Neural crest cell (in vitro differentiated cells): ENCODE measurements around the gene SMPX. TPM values are rescaled to one million over a fixed set of nuclear protein-coding genes. Genes with fewer than 3 reads are reported as not detected.

Experiments
- DNase-seq: peaks from one replicate; pipeline ENCODE4 v3.0.0; 2021; ENCODE audit warnings: low read depth, mixed read lengths, low spot score
- H3K27ac Mint-ChIP-seq: one replicate; pipeline ENCODE4 v1.8.0; 2021; ENCODE audit warnings: mild to moderate bottlenecking, mixed read lengths; ENCODE audit not compliant: unreplicated experiment
- H3K27me3 Mint-ChIP-seq: 2 replicates; pipeline ENCODE4 v1.8.0; 2021; ENCODE audit warnings: low read depth, mild to moderate bottlenecking, mixed read lengths
- H3K36me3 Mint-ChIP-seq: 2 replicates; pipeline ENCODE4 v1.8.0; 2021; ENCODE audit warnings: low read depth, mild to moderate bottlenecking, mixed read lengths
- H3K4me1 Mint-ChIP-seq: 2 replicates; pipeline ENCODE4 v1.8.0; 2021; ENCODE audit warnings: mixed read lengths
- H3K4me3 Mint-ChIP-seq: one replicate; pipeline ENCODE4 v1.8.0; 2021; ENCODE audit warnings: mild to moderate bottlenecking, mixed read lengths
- H3K9me3 Mint-ChIP-seq: 2 replicates; pipeline ENCODE4 v1.8.0; 2021; ENCODE audit warnings: mixed read lengths
- total RNA-seq: library from RNA; stranded (reverse); gene quantifications from 2 replicates; pipeline ENCODE4 v1.2.1, GENCODE V29; 2021
- TF ChIP-seq, protein P1 (sequence below): fragments of 200-600 bp; sonication (generic); conservative IDR thresholded peaks from 2 replicates; pipeline ENCODE4 v1.5.0; 2021; ENCODE audit warnings: antibody characterized with exemption, mild to moderate bottlenecking

Gene SMPX
- total RNA-seq, 1 donor from 2014 or later = 0.51 TPM

DNA sequence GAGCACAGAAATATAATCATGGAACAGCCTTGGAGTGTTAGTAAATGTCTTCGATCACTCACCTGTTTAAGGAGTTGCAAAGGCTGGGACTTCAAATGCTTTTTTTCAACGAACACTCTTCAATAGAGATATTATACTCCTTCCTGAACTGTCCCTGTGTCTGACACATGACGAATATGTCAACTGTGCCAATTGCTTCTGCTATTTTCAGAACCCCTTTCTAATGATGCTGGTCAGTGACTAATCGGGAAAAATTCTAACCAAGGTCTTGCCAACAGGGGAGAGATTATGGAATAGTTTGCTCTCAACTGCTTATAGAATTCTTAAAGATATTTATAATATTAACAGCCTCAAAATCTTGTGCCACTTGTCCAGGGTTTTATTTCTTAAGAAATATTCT is 91.2 kb downstream of the SMPX start:
- Mint-ChIP-seq H3K36me3 (no peaks in the 10 kb centered on the region), H3K9me3 (peaks cover 4% of the 10 kb centered on the region), H3K4me3 (no peak overlapping the region), H3K27ac (no peak overlapping the region), H3K27me3 (no peaks in the 10 kb centered on the region), H3K4me1 (no peaks in the 10 kb centered on the region)
- TF ChIP-seq, protein P1, sequence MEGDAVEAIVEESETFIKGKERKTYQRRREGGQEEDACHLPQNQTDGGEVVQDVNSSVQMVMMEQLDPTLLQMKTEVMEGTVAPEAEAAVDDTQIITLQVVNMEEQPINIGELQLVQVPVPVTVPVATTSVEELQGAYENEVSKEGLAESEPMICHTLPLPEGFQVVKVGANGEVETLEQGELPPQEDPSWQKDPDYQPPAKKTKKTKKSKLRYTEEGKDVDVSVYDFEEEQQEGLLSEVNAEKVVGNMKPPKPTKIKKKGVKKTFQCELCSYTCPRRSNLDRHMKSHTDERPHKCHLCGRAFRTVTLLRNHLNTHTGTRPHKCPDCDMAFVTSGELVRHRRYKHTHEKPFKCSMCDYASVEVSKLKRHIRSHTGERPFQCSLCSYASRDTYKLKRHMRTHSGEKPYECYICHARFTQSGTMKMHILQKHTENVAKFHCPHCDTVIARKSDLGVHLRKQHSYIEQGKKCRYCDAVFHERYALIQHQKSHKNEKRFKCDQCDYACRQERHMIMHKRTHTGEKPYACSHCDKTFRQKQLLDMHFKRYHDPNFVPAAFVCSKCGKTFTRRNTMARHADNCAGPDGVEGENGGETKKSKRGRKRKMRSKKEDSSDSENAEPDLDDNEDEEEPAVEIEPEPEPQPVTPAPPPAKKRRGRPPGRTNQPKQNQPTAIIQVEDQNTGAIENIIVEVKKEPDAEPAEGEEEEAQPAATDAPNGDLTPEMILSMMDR = no peak
- DNase-seq = no peak

DNA sequence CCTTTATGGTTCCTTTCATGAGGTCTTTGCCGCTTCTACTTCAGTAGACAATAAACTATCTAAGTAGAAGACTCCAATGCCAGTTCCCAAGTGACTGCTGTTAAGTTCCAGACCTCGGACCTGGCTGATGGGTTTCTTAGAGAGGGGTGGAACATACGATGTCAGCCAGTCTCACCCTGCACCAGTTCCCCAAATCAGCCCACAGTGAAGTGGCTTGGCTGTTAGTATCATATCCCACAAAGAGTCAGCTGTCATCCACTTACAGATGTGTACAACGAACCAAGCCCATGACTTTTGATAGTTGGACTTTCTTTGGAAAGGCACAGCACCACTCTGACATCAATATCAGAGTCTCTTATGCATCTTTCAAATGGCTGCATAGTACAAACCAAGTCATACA is 91.7 kb downstream of the SMPX start:
- DNase-seq = no peak
- H3K27ac Mint-ChIP-seq = no peak overlapping the region
- H3K27me3 Mint-ChIP-seq = no peaks in the 10 kb centered on the region
- TF ChIP-seq, protein P1 = no peak
- H3K36me3 Mint-ChIP-seq = no peaks in the 10 kb centered on the region
- H3K4me1 Mint-ChIP-seq = no peaks in the 10 kb centered on the region
- no peak overlapping the region for H3K4me3 Mint-ChIP-seq
- H3K9me3 Mint-ChIP-seq = peaks cover 4% of the 10 kb centered on the region

DNA sequence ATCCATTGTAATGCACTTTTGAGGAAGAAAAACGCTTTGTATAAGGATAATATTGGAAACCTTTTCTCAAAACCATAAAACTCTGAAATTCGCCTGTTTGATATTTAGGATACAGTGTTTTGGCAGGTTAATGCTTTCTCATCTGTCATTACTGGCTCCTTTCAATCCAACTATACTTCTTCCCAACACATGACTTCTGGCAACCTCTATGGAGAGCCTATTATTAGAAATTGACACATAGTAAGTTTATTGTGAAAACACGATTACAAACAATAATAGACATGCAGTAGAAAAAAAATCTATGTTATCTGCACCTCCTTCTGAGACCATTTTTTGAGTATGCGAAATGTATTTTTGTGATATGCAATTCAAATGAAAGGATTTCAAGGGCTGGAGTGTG is 95.2 kb downstream of the SMPX start:
- no peaks in the 10 kb centered on the region for H3K4me1 Mint-ChIP-seq
- H3K27me3 Mint-ChIP-seq = no peaks in the 10 kb centered on the region
- no peak overlapping the region for H3K4me3 Mint-ChIP-seq
- no peak overlapping the region for H3K27ac Mint-ChIP-seq
- no peaks in the 10 kb centered on the region for H3K9me3 Mint-ChIP-seq
- TF ChIP-seq, protein P1 = no peak
- no peak for DNase-seq
- H3K36me3 Mint-ChIP-seq = peaks cover 4% of the 10 kb centered on the region

DNA sequence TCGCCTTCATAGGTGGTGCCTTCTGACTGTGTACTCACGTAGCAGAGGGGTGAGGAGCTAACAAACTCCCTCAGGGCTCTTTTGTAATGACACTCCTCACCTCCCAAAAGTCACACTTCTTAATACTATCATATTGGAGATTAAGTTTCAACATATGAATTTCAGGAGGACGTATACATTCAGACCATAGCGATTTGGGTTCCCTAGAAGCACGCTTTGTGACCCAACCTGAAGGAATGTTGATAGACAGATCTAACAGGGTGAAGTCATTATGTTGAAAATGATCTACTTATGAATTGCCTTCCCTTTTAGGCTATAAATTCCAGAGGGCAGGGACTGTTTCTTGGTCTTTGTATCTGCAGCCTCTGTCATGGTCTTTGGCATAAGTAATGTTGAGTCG is 96.6 kb downstream of the SMPX start:
- TF ChIP-seq, protein P1 = no peak
- Mint-ChIP-seq H3K4me3 (no peak overlapping the region), H3K27me3 (no peaks in the 10 kb centered on the region), H3K27ac (no peak overlapping the region), H3K4me1 (no peaks in the 10 kb centered on the region), H3K36me3 (peaks cover 4% of the 10 kb centered on the region), H3K9me3 (no peaks in the 10 kb centered on the region)
- no peak for DNase-seq

DNA sequence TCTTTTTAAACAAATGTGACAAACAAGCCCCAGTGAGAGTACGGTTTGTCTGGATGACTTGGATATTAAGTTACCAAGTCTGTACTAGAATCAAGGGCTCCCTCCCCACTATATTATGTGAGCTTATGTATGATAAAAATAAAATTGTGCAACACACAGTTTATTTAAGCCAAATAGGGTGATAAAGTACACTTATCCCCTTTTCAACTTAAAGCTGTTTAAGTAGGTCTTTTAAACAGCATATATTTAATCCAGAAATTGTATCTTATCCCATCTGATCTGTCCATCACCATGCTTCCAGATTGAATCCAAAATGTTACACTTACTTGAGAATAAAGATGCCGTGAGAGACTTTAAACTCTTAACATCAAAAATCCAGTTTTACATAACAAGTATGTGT is 97.8 kb downstream of the SMPX start:
- Mint-ChIP-seq H3K4me3 (no peak overlapping the region), H3K27ac (no peak overlapping the region), H3K4me1 (no peaks in the 10 kb centered on the region), H3K27me3 (no peaks in the 10 kb centered on the region), H3K9me3 (no peaks in the 10 kb centered on the region), H3K36me3 (peaks cover 9% of the 10 kb centered on the region)
- TF ChIP-seq, protein P1 = no peak
- no peak for DNase-seq

DNA sequence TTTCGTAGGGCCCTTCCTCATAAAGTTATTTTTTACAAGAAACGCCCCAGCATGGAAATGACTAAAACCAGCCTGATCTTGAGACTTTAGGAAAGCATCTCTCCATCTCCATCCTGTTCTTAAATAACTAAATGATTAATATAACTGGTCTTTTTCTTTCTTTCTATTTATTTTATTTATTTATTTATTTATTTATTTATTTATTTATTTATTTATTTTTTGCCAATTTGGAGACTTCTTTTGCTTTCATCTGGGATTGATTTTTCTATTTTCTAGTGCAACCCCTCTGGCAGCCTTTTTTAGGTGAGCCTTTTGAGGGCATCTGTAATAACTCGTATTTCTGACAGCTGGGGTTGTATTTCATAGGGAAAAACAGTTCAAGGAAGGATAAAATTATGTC is 98.6 kb downstream of the SMPX start:
- peaks cover 9% of the 10 kb centered on the region for H3K36me3 Mint-ChIP-seq
- no peaks in the 10 kb centered on the region for H3K9me3 Mint-ChIP-seq
- H3K27ac Mint-ChIP-seq = no peak overlapping the region
- TF ChIP-seq, protein P1 = no peak
- DNase-seq = no peak
- H3K4me3 Mint-ChIP-seq = no peak overlapping the region
- no peaks in the 10 kb centered on the region for H3K27me3 Mint-ChIP-seq
- no peaks in the 10 kb centered on the region for H3K4me1 Mint-ChIP-seq
